ENCODE measurements around the gene NOVA2.

Gene NOVA2

DNA sequence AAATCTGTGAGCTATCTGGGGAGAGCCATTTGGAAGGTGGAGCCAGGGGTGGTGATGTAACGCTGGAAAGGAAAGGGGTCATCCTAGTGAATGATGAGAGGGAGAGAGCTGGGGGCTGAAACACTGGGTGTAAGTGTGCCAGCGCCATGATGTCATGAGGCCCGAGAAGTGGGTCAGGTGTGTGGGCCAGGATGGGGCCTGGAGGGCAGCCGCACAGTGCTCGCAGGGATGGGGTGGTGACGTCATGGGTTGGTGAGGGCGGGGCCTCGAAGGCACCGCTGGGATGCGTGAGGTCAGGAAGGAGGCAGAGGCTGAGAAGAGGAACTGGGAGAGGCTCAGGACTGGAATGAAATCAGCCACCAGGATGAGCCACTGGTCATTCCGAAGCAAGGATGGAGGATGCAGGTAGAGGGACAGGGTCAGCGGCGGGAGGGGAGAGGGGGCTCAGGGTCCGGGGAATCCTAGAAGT is 26.0 kb upstream of the NOVA2 start:
- peak in 4 of 14 donors; percentile 13 to 80 (median 14) for DNase-seq

DNA sequence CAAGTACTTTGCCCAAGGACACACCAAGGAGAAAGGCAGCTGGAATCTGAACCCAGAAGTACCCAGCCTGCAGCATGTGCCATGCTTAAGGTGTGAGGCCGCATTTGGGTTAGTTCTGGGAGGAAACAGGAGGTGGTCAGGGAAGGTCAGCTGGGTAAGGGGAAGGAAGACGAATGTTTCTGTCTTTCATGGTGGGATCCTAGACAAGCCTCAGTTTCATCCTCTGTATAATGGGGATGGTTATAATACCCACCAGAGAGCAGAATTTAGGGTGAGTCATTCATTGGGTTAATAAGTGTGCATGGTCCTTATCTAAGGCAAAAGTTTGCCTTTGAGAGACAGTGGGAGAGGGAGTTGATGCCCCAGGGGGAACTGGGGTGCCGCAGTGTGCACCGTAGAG is 25.2 kb upstream of the NOVA2 start:
- DNase-seq: no peak

DNA sequence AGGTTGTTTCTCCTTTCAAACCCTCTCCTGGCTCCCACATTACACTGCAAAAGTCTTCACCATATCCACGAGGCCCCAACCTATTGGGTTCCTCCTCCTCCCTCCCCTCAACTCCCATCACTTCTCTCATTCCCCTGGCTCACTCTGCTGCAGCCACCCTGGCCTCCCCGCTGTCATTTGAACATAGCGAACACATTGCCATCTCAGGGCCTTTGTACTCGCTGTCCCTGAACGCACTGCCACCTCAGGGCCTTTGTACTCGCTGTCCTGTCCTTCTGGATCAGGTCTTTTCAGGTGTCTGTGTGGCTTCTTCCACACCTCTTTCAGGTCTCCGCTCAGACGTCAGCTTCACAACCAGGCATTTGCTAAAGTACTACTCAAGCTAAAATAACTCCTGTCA is 23.3 kb upstream of the NOVA2 start:
- no peak for DNase-seq

DNA sequence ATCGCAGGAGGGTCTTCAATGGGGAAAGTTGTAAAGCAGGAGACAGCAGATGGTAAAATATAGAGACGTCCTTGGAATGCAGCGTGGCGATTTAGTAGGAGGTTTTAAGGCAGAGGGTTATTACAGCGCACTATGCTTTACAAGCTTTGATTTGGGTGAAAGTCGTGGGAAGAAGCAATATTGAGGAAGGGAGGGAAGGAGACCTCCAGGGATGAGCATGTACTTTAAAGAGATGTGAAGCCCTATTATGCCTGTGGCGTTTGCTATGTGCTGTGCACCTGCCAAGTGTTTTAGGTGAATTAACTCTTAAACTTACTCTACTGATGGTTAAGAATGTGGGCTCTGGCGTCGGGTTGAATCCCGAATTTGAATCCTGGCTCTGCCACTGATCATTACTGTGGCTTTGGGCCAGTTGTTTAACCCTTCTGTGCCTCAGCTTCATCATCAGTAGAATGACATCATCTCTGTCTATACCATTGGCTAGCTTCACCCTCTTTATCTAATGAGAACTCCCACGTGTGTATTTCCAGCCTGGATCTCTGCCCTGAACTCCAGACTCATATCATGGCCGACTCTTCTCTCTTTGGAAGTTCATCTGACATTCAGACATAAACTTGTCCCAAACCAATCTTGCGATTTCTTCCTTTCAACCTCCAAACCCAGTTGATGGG is 22.2 kb upstream of the NOVA2 start:
- no peak for DNase-seq

DNA sequence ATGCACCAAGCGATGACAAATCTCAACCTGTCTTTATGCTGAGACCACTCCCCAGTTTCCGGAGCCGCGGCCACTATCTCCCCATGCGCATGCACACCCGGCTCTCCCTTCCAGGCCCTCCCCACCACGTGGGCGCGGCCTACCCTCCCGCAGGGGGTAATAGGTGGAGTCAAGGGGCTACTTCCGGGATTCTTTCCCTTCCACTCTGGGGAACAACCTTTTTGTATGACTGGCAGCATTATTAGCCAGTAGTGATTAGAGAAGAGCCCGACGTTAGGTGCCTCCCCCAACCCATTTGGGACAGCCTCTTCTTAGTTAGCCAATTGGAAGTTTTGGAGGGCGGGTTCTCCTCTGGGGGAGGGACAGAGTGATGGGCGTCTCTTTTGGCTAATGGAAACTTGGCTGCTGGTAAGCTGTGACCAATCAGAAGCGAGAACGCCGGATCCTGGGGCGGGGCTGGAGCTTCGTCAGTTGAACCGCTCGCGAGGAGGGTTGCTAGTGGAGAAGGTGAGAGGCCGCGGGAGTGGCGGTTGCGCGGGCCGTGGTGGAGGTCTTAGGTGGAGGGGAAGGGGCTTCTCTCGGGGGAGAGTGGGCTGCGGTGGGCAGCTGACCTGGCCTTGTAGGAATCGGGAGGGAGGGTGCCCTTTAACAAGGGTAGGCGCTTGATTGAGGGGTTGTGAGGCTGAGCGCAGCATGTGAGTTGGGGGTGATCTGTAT is 21.5 kb upstream of the NOVA2 start, which contains the start of gene CCDC61:
TSS of gene CCDC61 (plus strand) at position 470 of the 717 bp plus-strand sequence. CDS start 7,552 bp downstream, outside the sequence.
- peak; percentile 72 to 99 (median 96) for DNase-seq

DNA sequence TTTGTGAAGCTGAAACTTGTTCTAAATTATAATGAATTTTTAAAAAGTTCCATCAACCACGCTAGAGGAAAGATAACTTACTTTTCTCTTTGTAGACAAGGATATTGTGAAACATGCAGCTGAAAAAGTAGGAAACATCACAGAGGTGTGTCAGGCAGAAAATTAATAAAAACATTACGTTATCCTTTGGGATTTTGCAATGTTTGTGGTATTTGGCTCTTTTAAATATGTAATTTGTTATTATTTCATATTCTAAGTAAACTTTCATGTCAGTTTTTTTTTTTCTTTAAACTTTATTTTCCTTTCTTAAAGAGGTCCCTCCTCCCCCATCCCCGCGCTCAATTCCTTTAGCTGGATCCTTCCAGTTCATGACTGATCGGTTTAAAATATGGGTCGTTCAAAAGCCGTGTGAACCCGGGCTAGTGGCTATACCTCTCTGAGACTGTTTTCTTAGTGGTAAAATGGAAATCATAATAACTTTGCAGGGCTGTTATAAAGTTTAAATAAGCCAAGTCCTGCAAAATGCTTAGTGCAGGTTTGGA is 20.9 kb upstream of the NOVA2 start:
- DNase-seq: no peak

DNA sequence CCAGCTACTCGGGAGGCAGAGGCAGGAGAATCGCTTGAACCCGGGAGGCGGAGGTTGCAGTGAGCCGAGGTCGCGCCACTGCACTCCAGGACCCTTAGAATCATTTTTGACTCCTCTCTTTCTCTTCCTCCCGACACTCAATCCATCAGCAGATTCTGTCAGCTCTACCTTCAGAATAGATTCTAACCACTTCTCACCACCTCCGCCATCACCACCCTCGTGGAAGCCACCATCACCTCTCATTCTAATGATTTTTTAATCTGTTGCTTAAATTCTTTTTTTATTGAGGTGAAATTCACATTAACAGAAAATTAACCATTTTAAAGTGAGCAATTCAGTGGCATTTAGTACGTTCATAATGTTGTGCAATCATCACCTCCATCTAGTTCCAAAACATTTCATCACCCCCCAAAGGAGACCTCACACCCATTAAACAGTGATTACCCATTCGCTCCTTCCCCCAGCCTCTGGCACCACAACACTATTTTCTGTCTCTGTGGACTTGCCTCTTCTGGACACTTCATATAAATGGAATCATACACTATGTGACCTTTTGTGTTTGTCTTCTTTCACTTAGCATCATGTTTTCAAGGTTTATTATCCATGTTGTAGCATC is 16.6 kb upstream of the NOVA2 start:
- no peak for DNase-seq

DNA sequence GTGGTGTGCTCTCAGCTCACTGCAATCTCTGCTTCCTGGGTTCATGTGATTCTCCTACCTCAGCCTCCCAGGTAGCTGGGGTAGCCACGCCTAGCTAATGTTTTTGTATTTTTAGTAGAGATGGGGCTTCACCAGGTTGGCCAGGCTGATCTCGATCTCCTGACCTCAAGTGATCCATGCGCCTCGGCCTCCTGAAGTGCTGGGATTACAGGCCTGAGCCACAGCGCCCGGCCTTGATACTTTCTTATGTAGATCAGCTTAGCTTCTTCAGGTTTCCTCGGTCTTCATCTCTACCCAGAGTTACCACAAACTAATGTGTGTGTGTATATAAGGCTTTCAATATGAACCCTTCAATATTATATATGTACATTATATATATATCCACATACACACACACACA is 11.7 kb upstream of the NOVA2 start:
- DNase-seq: no peak

DNA sequence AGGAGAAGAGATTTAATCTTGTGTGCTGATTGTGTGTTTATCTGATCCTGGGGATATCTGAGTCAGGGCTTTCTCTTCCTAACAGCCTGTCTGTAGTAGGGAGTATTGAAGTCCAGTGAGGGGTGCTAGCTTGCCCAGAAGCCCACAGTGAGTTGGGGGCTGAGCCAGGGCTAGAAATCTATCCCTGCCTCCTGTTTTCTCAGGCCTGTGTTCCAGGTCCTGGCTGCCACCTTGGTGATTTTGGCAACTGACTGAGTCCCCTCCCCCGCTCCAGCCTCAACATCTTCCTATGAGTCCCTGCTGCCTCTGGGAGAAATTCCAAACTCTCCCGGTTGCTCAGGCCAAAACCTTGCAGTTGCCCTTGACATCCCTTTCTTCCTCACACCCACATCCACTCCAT is 7.7 kb upstream of the NOVA2 start:
- DNase-seq: peak in 5 of 14 donors; percentile 6 to 28 (median 15)

DNA sequence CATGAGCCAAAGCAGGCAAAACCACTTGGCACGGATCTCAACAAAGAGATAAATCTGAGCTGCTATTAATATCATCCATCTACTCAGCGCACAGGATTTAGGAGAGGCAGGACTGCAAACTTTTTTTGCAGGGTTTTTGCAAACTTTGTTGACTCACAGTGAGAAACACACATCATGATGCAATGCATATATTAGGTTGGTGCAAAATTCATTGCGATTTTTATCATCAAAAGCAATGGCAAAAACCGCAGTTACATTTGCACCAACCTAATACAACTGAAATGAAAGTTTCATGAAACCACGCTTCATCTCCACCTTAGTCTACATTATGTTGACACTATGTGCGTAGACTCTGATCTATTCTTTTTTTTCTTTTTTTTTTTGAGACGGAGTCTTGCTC is 4.5 kb upstream of the NOVA2 start:
- DNase-seq: no peak

DNA sequence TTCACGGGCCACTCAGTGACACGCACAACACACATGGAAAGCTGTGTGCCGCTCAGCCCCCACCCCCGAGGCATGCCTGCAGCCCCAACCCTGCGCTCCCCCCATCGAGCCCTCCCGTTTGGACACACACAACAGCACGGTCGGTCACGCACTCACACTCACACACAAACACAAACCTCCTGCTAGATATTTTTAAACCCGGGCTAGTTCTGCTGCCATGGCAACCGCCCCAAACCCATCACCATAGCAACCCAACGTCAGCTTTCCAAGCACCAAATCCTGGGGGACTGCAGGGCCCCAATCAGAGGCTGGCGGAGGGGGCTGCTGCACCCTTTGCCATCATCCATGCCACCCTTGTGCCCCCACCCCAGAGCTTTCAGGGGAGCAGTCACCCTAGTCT is 2.5 kb upstream of the NOVA2 start:
- DNase-seq: peak in 1 of 14 donors; percentile 36

DNA sequence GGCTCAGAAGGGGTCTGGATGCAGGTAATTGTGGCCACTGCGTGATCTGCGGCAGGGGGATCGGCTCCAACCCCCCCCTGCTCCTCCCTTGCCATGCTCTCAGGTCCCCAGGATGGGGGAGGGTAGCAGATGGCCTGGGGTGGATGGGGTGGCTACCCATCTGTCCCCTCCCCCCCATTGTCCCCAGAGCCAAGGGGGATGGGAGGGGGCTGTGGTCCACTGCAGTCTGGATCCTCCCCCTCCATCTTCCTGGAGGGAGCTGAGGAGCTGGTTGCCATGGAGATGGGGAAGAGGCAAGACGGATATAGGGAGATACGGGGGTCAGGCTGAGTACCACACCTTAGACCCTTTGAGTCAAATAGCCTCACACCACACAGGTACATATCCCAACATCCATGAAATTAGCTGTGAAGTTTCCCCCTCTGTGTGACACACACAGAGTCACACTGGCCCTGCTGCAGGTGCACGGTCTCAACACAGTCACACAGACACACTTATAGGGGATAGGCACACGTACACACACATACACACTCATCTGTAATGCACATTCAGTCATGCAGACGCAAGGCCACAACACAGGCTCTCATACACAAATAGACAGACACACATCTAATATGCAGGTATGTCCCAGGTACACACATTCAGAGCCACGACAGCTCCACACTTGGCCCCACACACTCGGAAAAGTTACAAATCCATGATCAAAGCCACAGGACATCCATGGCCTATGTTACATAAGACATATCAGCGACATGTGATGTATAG is 1.8 kb upstream of the NOVA2 start:
- no peak for DNase-seq

DNA sequence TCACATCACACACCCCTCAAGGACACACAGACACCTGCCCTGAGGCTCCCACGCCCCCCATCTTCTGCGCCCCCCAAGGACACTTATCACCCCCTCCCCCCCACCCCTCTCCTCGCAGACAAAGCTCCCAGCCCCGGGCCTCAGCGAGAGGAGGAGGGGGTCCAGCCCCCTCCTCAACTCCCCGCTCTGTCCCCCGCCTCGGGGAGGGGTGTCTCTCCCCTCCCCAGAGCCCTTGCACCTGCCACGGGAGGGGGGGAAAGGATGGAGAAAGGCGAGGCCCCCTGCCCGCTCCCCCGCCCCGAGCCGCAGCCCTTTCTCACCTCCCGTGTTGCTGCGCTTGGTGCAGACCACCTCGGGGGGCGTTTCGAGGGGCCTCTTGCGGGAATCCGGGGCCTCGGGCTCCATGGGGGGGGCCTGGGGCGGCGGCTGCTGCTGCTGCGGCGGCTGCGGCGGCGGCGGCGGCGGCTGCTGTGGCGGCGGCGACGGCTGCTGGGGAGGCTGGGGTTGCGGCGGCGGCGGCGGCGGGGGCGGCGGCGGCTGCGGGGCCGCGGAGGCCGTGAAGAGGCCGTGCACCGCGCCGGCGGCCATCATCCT is 621 bp downstream of the NOVA2 start:
- peak in 1 of 14 donors; percentile 36 for DNase-seq

DNA sequence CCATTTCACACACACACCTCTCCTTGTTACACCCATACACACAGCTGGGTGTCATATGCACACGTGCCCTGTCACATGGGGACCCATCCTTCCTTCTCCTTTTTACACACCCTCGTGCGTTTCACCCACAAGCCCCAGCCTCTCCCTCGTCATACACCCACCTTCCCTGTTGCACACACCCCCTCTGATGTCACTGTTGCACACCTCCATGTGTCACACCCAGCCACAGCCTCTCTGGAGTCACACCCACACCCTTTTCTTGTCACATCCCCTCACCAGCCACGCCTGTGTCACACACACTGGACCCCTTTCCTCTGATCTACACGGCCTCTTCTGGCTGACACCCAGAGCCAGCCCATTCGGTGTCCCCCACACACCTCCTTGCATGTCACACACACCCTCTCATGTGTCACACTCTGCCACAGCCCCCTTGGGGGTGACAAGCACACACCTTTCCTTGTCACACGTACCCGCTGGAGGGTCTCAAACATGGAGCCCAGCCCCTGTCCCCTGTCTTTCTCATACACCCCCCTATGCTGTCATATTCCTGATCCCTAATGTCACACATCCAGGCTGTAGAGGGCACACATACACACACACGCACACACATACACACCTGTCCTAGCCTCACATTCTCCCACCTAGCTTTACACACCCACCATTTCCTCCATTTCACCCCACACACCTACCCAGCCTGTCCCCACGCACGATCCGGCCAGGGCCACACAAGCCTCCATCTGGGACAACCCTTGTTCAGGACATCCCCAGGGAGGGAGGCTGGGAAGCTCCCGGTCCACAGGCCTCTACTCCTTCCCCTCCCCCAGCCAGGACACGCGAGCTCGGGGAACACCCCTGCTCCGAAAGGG is 1.4 kb downstream of the NOVA2 start:
- peak in 5 of 14 donors; percentile 3 to 45 (median 7) for DNase-seq

DNA sequence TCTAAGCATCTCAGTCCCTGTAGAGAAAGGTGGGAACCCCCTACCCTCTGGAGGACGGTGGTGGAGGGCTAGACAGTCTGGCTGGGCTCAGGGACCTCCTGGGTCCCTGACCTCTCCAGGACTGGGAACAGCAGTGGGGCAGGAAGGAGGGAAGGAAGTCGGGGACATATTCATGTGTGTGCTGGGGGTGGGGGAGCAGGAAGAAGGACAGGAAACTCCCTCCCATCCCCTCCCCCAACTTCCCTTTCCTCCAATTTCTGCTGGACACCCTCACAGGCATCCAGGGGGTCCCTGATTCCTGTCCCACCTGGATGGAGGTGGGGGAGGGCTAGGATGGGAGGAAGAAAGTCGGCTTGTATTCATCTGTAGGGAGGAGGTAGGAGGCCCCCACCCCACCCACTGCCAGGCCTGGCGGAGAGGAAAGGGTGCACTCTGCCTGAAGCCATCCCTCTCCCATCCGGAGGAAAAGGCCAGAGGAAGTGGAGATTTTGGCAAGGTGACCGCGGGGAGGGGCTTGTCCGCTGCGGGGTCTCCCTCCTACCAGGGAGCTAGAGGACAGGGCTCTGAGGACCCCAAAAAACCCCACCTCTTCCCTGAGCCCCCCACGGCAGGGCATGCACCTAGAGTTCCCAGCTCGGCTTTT is 2.3 kb downstream of the NOVA2 start:
- DNase-seq: no peak

DNA sequence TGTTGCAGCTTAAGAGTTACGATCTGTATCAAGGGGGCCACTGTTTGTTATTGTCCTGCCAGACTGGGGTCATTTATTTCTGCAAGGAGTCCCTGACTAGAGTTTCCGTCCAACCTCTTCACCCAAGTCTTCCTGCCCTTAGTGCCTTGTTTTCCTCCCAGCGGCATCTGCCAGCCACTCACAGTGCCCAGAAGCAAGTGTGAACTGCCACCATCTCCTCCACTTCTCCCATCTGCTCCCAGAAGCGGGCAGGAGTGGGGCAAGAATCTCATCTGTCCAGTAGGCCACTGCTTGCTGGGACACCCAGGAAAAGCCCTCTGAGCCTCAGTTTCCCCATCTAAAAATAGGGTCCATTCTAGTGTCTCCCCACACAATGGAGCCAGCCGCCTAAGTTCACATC is 4.0 kb downstream of the NOVA2 start:
- DNase-seq: no peak

DNA sequence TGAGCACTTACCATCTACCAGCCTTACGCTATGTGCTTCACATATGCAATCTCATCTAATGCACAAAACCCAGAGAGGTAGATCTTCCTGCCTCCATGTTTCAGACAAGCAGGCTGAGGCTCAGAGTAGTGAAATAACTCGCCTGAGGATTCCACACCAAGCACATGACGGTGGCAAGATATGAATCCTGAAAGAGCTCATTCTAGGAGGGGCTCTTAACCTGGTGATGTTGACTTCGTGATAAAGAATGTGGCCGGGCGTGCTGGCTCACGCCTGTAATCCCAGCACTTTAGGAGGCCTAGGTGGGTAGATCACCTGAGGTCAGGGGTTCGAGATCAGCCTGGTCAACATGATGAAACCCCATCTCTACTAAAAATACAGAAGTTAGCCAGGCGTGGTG is 5.0 kb downstream of the NOVA2 start:
- DNase-seq: no peak

DNA sequence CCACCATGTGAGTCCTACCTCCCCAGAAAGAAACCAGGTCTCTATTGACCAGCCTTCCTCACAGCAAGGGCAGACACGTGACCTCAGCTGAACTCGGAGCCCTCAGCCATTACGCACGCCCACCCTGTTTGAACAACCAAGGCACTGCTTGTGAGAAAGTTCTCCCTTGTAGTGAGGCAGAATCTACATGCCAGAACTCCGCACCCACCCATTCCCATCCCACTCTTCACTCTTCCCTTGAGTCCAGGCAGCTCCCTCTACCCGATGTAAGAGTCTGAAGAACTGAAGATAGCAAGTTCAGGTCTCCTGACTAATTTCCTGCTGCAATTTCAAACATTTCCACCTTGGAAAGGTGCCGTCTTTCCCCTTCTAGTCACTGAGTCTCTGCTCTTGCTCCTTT is 6.4 kb downstream of the NOVA2 start:
- DNase-seq: no peak

DNA sequence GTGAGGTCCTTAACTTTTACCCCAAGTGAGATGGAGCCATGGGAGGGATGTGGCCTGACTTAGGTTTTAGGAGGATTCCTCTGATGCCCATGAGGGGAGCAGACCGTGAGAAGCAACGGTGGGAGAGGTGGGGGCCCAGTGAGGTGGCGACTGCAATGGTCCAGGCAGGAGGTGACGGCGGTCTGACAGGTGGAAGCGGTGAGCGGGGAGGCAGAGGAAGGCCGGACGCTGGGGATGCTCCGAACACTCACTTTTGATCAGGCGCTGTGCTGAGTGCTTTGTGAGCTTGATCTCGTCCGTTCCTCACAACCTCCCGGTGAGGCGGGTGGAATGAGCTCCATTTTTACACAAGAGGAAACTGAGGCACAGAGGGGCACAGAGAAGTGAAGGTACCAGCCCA is 11.6 kb downstream of the NOVA2 start:
- DNase-seq: no peak

DNA sequence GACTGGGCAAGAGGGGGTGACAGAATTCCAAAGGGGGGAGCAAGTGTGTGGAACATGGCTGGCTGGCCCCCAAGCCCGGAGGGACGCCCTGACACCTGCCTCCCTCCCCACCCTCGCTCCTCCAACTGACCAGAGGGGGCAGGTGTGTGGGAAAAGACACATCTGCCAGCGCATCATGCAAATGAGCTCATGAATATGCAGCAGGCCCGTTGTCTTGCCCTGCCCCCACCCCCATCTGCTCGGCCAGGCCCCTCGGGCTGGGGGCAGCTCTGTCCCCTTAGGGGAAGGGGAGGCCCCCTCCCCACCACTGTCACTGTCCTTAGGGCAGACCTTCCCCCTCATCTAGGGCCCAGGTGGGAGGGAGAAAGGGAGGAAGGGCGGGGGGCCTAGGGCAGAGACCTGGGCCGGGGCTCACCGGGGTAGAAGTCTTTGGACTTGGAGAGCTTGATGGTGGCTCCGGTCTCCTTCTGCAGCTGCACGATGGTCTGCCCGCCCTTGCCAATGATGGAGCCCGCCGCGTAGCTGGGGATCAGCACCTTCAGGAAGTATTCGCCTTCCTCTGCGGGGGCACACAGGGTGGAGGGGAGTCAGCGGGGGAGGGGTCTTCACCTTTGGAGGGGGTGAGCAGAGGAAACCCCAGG is 12.9 kb downstream of the NOVA2 start:
- no peak for DNase-seq
